Measurements from ENCODE around the gene CALN1. TPM values are rescaled to one million over a fixed set of nuclear protein-coding genes. Genes with fewer than 3 reads are reported as not detected.

CALN1 gene
- total RNA-seq, 1 donor from 2014 or later, result not detected

- no peak for TF ChIP-seq CTCF (conservative IDR thresholded peaks at IDR 0.05; ENCODE audit: low read depth, low read length)
- no peak overlapping the region for H3K4me3 ChIP-seq (ENCODE audit: low read depth, low read length)
Observed at GRCh38 chr7:71984348-71984747, 427.8 kb downstream of the CALN1 start.

GRCh38 chr7:71982851-71983250 lies 429.3 kb downstream of the CALN1 start:
- no peak for TF ChIP-seq CTCF (conservative IDR thresholded peaks at IDR 0.05; ENCODE audit: low read depth, low read length)

More at GRCh38 chr7:71984348-71984747, 427.8 kb downstream of the CALN1 start:
- no peak for DNase-seq (ENCODE audit: low read depth)

GRCh38 chr7:71976645-71977044 lies 435.5 kb downstream of the CALN1 start:
- TF ChIP-seq CTCF (conservative IDR thresholded peaks at IDR 0.05; ENCODE audit: low read depth, low read length), result no peak

More at GRCh38 chr7:71982851-71983250, 429.3 kb downstream of the CALN1 start:
- no peak for DNase-seq (ENCODE audit: low read depth)
- no peak overlapping the region for H3K4me3 ChIP-seq (ENCODE audit: low read depth, low read length)

GRCh38 chr7:71974611-71975010 lies 437.5 kb downstream of the CALN1 start:
- TF ChIP-seq CTCF (conservative IDR thresholded peaks at IDR 0.05; ENCODE audit: low read depth, low read length), result no peak
- no peak overlapping the region for H3K4me3 ChIP-seq (ENCODE audit: low read depth, low read length)
- DNase-seq (ENCODE audit: low read depth), result no peak

More at GRCh38 chr7:71976645-71977044, 435.5 kb downstream of the CALN1 start:
- no peak for DNase-seq (ENCODE audit: low read depth)
- no peak overlapping the region for H3K4me3 ChIP-seq (ENCODE audit: low read depth, low read length)

- TF ChIP-seq CTCF (conservative IDR thresholded peaks at IDR 0.05; ENCODE audit: low read depth, low read length), result no peak
- no peak overlapping the region for H3K4me3 ChIP-seq (ENCODE audit: low read depth, low read length)
- DNase-seq (ENCODE audit: low read depth), result no peak
Observed at GRCh38 chr7:71972534-71972933, 439.6 kb downstream of the CALN1 start.

- no peak for TF ChIP-seq CTCF (conservative IDR thresholded peaks at IDR 0.05; ENCODE audit: low read depth, low read length)
- DNase-seq (ENCODE audit: low read depth), result no peak
- no peak overlapping the region for H3K4me3 ChIP-seq (ENCODE audit: low read depth, low read length)
Observed at GRCh38 chr7:71970725-71971124, 441.4 kb downstream of the CALN1 start.

GRCh38 chr7:71962636-71963035 lies 449.5 kb downstream of the CALN1 start:
- TF ChIP-seq CTCF (conservative IDR thresholded peaks at IDR 0.05; ENCODE audit: low read depth, low read length), result no peak
- H3K4me3 ChIP-seq (ENCODE audit: low read depth, low read length), result no peak overlapping the region
- DNase-seq (ENCODE audit: low read depth), result no peak

All from epithelial cell of proximal tubule (primary cell).